Stimulated activated CD4-positive, alpha-beta T cell treated with anti-CD3 and anti-CD28 coated beads, TNF-alpha, amount 100 ng/mL, for 48 hours (primary cell): ENCODE measurements around the gene DTX1.

ENCODE experiments used
- DNase-seq, 3 donors: peaks; one replicate each; pipeline ENCODE4 v3.0.0-alpha.2; 2020; ENCODE audit warnings: low read depth in 3 of 3

DTX1 gene

DNA sequence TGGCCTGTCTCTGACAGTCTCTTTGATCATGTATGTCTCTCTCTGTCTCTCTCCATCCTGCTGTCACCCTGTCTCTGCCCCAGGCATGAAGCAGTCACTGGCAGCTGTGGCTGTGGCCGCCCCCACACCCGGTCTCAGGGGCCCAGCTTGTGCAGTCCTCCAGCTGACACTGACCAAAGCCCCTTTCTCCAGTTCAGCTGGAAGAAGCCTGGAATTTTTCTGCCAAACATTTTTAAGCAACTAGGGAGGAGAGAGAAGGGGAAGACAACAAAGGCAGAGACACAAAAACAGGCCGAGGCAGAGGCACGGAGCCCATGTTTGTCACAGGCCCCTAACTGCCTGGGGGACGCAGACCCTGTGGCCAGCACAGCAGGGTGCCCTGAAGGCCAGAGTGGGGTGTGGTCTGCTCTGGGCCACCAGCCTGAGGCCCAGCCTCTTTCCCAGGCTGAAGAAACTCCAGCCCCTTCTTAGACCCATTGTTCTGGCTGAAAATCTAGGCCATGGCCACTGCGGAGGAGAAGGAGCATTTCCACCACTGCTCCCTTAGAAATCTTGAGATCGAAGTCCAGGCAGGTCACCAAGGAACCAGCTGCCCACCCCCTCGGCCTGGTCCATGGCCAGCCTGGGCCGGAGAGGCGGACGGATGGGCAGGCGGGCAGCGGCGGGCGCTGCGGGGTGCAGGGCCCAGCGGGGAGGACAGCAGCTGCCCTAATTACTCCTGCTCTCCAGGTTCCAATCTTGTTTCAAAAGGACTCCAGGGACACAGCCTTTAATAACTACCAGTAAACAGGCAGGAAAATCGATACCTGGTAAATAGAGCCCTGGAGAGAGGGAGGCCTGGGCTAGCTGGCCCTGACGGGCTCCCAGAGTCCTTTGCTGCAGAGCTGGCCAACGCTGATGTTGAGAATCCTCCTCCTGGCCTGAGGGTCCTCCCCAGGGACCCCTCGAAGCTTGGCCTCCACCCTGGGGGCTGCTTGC is 14.9 kb downstream of the DTX1 start:
- DNase-seq: no peak

DNA sequence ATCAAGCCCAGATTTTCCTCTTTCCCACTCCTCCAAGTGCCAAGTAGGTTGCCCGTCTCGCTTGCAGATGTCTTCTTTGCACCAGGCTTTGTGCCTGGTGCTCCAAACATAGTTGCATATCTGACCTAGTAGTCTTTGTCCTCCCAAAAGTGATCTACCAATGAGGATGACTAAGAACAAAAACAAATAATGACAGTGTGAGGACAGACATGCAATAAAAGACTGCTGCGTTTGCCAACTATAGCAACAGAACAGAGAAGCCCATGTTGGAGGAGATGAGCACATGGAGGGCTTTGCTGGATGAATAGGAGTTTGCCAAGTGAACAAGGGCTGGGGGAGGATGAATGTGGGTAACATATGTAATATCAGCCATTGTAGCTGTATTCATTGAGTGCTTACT is 15.6 kb downstream of the DTX1 start:
- DNase-seq: no peak

DNA sequence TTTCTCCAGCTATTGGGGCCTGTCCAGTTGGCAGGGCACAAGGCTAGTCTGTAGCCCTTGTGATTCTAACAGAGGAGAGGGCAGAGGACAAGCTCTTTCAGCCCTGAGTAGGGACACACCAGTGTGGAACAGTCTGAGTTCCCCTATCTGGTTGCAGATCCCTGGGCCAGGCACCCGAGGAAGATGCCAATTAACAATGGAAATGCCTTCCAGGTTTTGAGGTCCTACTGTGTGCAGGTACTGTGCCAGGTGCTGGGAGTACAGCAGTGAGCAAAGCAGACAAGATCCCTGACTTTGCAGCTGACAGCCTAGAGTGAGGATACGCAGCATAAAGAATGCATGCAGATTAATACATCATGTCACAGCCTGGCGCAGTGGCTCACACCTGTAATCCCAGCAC is 17.1 kb downstream of the DTX1 start:
- no peak for DNase-seq

DNA sequence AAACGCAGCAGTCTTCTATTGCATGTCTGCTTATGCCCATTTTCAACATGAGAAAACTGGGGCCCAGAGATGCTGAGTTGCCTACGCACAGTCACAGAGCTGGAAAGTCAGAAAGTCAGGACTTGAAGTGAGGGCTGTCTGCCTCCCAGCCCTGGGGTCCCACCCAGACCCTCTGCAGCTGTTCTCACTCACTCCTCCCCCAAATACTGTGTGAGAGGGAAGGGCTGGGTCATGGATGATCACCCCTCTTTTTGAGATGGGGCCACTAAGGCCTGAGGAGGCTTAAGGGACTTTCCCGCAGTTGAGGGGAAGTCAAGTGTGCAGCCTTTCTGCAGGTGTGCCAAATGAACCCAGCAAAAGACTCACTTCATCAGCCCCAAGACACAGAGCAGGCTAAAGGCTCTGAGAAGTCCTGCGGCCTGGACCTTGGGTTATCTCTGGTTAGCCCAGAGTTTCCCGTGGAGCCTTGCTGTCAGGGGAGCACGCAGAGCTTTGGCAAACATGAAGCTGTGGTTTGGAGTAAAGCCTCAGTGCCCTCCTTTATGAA is 18.7 kb downstream of the DTX1 start:
- DNase-seq: no peak

DNA sequence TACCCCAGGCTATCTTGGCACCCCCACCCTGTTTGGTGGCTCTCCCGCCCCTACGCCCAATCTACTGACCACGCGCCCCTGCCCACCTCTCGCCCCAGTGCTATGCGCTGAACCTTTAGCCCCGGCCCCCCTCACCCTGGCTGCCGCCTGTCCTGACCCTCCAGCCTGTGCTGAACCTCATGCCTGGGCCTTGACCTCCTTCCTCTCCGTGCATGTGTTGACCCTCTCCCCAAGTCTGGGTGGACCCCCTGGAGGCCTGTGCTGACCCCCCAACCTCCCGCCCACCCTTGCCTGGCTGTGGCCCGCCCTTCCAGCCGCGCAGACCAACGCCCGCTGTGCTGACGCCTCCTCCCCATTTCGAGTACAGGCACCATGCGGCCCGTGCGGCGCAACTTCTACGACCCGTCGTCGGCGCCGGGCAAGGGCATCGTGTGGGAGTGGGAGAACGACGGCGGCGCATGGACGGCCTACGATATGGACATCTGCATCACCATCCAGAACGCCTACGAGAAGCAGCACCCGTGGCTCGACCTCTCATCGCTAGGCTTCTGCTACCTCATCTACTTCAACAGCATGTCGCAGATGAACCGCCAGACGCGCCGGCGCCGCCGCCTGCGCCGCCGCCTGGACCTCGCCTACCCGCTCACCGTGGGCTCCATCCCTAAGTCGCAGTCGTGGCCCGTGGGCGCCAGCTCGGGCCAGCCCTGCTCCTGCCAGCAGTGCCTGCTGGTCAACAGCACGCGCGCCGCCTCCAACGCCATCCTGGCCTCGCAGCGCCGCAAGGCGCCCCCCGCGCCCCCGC is 20.7 kb downstream of the DTX1 start:
- no peak for DNase-seq

DNA sequence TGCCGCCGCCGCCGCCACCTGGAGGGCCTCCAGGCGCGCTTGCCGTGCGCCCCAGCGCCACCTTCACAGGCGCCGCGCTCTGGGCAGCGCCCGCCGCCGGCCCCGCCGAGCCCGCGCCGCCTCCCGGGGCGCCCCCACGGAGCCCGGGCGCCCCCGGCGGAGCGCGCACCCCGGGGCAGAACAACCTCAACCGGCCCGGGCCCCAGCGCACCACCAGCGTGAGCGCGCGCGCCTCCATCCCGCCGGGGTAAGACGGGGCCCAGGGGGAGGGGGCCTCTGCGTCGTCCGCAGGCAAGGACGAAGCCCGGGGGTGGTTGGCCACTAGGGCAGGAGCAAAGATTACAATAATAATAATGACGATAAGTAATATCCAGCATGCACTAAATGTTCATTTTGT is 21.3 kb downstream of the DTX1 start:
- DNase-seq: no peak

DNA sequence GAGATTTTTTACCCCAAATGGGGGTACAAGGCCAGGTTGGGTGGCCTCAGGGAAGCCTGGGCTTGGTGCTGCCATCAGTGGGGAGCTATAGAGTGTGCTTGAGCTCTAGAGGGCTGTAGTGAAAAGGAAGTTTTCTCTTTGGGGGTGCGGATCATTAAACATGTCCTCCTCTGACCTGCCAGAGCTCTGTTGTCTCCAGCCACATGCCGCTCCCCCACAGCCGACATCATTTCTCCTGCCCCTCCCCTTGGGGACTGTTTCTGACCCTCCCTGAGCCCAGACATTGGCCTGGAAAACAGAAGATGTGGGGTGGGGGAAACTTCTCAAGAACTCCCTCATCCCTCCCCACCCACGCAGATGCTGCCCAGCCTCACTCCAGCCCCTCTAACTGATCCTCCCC is 25.3 kb downstream of the DTX1 start:
- DNase-seq: no peak

DNA sequence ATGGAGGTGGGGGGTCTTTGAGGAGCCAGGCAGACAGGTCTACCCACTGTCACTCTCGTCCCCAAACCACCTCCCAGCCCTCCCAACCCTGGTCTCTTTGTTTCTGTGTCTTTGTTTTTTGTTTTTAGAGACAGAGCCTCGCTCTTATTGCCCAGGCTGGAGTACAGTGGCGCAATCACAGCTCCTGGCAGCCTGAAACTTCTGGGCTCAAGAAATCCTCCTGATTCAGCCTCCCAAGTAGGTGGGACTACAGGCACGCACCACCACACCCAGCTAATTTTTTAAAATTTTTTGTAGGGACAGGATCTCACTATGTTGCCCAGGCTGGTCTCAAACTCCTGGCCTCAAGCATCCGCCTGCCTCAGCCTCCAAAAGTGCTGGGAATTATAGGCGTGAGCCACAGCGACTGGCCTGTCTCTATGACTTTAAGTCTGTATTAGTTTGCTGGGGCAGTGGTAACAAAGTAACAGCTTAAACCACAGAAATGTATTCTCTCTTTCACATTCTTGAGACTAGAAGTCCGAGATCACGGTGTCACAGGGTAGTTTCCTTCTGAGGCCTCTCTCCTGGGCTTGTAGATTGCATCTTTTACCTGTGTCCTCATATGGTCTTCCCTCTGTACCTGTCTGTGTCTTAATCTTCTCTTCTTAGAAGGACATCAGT is 26.1 kb downstream of the DTX1 start:
- DNase-seq: no peak

DNA sequence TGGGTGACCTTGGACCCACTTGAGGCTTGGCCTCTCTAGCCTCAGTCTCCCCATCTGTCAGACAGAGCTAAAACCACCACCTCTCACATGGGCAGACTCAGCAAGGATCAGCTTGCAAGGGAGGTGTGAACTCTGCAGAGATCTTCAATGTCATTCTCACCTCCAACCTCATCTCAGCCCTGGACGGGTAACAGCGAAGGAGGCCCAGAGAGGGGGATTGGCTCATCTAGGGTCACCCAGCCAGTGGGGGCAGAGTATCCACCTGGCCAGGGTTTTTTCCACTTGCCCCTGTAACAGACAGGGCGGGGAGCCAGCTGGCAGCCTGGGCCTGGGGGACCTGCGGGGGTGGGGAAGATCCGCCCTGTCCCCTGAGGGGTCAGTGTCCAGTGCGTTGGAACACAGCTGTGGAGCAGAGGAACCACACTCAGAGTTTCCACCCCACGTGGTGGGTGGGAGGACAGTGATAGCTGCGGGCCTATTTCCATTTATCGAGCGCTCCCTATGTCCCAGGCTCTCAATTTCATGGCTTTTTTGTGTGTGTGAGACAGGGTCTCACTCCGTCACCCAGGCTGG is 27.4 kb downstream of the DTX1 start:
- DNase-seq: no peak

DNA sequence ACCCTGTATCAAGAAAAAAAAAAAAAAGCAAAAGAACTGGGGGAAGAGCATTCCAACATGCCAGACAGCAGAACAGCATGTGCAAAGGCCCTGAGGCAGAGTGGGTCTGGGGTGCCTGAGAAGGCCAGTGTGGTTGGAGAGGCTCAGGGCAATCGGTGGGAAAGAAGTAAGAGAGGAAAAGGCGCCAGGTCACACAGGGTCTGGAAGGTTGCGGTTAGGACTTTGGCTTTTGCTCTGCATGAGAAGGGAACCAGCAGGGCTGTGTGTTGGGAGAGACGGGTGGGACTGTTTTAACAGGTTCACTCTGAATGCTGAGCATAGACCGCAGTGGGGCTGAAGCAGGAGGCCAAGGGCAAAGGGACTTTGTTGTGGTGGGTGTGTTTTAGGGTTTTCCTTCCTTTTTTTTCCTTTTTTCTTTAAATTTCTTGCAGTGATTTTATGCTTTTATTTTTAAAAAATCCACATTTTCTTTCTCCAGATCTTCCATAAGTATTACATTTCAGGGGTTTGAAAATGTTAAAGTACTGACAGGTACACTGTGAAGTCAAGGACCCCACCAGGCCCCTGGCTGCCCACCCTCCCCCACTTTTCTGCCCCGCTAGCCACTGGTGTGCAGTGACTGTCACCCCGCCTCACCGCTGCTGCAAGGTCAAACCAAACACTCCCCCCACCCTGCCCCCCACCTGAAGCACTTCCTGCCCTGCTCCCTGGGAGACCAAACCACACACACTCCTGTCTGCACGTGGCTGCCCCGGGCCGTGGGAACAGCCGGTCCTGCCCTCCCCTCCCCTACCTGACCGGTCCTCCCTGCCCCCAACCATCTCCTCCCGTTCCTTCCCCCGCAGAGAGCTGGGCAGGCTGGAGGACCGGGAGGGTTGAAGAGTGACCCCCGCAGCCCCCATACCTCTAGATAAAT is 30.0 kb downstream of the DTX1 start:
- no peak for DNase-seq

DNA sequence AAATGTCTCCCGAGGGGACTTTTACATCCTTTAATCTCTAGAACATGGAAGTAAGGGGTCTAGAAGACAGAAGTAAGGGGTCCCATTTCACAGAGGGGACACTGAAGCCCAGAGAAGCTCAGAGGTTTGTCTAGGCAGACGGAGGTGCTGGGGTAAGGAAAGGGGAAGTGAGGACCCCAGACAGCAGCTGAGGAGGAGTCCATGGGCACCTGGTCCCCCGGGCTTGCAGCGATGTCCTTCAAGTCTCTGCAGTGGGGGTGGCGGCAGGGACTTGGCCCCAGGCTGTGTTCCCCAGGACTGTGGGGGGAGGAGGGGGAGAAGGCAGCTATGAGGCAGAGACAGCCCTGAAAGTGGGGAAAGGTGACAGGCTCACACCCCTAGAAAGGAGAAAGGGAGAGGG is 30.7 kb downstream of the DTX1 start:
- no peak for DNase-seq

DNA sequence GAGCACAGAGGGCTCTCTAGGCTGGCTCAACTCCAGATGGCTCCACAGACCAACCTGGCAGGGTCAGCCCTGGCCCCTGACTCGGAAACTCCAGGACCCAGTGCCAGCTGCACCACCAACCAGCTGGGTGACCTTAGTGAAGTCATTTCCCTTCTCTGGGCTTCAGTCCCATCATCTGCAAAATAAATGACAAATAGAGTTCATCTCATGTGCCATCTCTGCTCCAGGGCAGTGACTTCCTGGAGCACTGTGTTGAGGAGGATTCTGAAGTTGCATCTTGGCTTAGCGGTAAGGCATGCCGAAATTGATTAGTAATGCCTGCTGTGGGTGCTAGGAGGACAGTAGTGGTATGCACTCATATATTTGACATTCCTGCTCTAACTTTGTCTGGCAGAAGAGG is 31.5 kb downstream of the DTX1 start:
- DNase-seq: no peak

DNA sequence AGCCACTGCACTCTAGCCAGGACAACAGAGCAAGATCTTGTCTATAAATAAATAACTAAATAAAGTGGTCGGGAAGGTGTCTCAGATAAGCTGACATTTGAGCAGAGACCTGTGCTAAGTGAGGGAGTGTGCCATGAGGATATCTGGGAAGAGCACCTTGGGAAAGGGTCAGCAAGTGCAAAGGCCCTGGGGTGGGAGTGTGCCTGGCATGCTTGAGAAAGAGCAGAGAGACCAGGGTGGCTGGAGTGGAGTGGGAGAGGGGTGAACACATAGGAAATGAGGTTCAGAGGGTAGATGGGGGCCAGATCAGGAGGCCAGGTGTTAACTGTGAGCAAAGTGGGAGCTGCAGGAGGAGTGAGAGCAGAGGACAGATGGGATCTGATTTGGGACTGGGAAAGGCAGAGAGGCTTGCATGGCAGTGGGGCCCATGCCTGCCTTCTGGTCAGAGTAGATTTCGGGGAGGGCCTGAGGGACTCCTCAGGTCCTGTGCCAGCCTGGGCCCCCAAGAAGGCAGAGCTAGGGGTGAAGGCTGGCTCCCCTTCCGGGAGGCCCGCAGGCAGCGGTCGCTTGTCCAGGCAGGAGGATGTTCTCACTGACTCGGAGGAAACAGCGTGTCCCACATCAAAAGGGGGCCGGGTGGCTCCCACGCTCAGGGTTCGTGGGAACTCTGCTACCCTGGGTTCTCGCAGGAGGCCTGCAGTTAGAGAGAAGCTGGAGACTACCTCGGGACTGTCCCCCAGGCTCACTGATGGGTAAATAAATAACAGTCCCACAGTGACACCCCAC is 32.6 kb downstream of the DTX1 start:
- DNase-seq: peak; percentile 38 to 52 (median 47)

DNA sequence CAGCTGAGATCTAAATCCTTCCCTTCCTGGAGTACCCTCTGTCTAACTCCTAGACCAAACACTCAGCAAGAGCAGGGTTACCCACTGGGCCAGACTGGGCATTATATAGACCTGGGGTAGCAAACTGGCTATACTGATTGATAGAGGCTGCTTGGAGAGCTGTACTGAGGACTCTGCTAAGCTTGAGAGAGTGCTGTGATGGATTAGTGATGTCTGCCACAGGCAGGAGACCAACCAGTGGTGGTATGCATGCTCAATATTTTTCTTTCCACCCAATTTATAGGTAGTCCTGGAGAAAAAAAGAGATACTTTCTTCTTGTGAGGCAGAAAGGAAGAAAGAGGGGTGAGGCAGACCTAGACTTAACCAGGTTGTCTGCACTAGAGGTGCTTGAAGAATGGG is 33.3 kb downstream of the DTX1 start:
- no peak for DNase-seq

DNA sequence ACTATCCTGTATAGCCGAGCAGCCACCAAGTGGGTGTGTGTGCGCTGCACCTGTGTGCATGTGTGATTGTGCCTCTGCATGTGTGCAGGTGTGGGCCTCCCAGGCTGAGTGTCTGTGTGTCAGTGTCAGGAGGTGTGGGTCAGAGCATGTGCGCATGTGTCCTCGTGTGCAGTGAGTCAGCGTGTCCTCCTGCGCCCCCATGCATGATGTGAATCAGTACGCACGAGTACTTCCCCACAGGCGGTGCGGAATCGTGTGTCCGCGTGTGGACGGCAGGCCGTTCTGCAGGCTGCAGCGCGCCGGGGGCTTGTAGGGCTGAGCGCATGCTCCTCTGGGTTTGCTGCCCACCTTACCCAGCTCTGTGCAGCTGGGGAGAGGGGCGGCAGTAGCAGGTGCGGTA is 34.2 kb downstream of the DTX1 start:
- DNase-seq: no peak

DNA sequence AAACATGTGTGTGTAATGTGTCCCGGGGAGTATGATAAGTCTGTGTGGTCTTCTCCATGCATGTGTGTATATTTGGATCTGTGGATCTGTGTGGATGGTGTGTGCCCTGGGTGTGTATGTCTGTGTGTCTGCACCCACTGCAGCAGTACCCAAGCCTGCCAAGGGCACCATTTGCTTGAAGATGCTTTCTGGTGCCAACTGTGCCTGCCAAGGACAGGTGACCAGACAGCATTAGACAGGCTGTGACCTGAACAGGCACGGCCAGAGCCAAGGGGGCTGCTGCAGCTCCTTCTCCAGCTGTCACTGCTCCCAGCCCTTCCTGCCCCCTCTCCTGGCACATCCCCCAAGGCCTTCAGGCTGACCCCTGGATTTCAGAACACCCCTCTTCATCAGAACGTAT is 35.0 kb downstream of the DTX1 start:
- no peak for DNase-seq

DNA sequence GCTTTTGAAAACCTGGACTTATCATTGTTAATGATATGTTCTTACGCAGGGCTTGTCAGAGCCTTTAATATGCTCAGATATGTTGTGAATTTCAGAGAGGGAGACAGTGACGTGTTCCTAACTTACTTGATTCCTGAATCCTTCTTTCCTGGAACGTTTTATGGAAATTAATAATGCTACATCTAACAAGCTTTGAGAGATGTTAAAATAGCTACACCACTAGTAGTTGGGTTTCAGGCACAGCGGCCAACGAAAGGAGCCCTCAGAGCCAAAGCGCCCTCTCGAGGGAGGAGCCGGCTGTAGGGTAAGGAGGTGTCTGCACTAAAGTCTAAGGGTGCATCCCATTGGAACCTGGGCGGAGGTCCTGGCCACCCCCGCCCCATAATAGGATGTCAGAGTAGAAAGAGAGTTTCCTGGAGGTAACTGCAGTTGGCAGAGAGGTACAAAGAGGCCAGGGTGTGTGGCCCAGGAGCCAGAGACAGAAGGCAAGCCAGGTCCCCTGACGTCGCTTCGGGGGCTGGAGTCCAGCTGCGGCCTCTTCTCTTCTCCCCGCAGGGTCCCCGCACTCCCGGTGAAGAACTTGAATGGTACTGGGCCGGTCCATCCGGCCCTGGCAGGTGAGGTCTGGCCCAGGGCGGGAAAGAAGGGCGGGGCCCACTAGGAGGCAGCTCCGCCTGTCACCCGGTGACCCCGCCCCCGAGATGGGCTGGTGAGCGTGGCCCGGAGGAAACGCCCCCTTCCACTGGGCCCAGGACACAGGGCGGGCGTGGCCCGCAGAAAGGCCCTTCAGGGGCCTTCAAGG is 36.3 kb downstream of the DTX1 start:
- no peak for DNase-seq

DNA sequence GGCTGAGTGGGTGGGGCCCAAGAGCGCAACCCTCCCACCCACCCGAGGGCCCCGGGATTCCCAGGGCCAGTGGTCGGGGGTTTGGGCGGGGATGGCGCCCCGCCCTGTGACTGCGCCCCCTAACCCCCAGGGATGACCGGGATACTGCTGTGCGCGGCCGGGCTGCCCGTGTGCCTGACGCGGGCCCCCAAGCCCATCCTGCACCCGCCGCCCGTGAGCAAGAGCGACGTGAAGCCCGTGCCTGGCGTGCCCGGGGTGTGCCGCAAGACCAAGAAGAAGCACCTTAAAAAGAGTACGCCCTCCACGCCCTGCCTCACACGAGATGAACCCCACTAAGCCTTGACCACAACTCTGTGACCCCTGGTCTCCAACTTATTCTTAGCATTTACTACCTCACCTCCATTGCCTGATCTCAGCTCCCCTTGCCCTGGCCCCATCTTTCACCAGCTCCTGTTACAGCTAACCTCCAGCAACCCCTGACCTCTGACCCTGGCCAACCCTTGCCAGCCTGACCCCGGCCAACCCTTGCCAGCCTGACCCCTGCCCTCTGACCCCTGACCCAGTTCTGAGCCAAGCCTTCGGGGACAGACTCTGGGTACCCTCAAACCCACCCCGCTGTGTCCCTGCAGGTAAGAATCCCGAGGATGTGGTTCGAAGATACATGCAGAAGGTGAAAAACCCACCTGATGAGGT is 37.0 kb downstream of the DTX1 start:
- no peak for DNase-seq
